Small intestine (tissue), 7 donors: ENCODE data around the gene CREB3L2. TPM values are rescaled to one million over a fixed set of nuclear protein-coding genes. Genes with fewer than 3 reads are reported as not detected.

Source experiments
- DNase-seq, 2 donors: peaks; one replicate each; pipeline versions ENCODE4 v3.0.0 to v3.0.0-alpha.2; 2013
- FAIRE-seq: peaks from 2 replicates; lab custom pipeline; 2012; peaks lifted over from hg19 to GRCh38; lab: Jason Lieb, UNC
- H3K27ac ChIP-seq, 3 donors: one replicate each; pipeline ENCODE4 v1.5.1; 2013; ENCODE audit warnings: low read length in 2 of 3, mild to moderate bottlenecking in 2 of 3, control low read depth in 1 of 3, inconsistent platforms in 1 of 3, low read depth in 1 of 3, moderate library complexity in 1 of 3
- H3K27me3 ChIP-seq, 3 donors: one replicate each; pipeline ENCODE4 v1.6.1; 2013; ENCODE audit warnings: low read length in 3 of 3, inconsistent platforms in 1 of 3; ENCODE audit not compliant: control insufficient read depth in 3 of 3, insufficient read depth in 3 of 3
- H3K36me3 ChIP-seq, 3 donors: one replicate each; pipeline ENCODE4 v1.6.1; 2013; ENCODE audit warnings: low read length in 3 of 3, inconsistent platforms in 1 of 3, low read depth in 1 of 3, mild to moderate bottlenecking in 1 of 3, moderate library complexity in 1 of 3; ENCODE audit not compliant: control insufficient read depth in 3 of 3, insufficient read depth in 2 of 3
- H3K4me1 ChIP-seq, 3 donors: one replicate each; pipeline ENCODE4 v1.6.1; 2013; ENCODE audit warnings: low read length in 2 of 3, inconsistent platforms in 1 of 3, low read depth in 1 of 3, mild to moderate bottlenecking in 1 of 3, moderate library complexity in 1 of 3; ENCODE audit not compliant: control insufficient read depth in 3 of 3, insufficient read depth in 2 of 3
- H3K4me3 ChIP-seq, 3 donors: one replicate each; pipeline ENCODE4 v1.5.1; 2013; ENCODE audit warnings: low read length in 3 of 3, control low read depth in 1 of 3, inconsistent platforms in 1 of 3, low read depth in 1 of 3, mild to moderate bottlenecking in 1 of 3, moderate library complexity in 1 of 3
- H3K9me3 ChIP-seq, 2 donors: one replicate each; pipeline ENCODE4 v1.6.1; 2013; ENCODE audit warnings: low read depth in 1 of 2, low read length in 1 of 2; ENCODE audit not compliant: control insufficient read depth in 2 of 2, insufficient read depth in 1 of 2
- WGBS, 3 donors: extraction: QIAGEN DNeasy Blood & Tissue Kit; methylation state at CpG; one replicate each; pipeline ENCODE4 v1.1.7; 2013; 5-methylcytosine and 5-hydroxymethylcytosine counted together
- polyA plus RNA-seq, 4 donors: library from polyadenylated mRNA; stranded (reverse) in 3 of 4; unstranded in 1 of 4; fragments of 200-250 nt in 3 of 4; fragments of 120-200 nt in 1 of 4; gene quantifications; one replicate each; pipeline versions ENCODE4 v1.2.1 to v1.2.3, GENCODE V29; 2013
- donor health status: healthy with polysubstance abuse.
- donor health status: control.
- donor health status: control.
- donor health status: Bipolar disorder and iron deficiency.
- donor health status: healthy.

CREB3L2 gene
- polyA plus RNA-seq, 4 donors = 8.9 to 52.5 (median 11.3) TPM

DNA sequence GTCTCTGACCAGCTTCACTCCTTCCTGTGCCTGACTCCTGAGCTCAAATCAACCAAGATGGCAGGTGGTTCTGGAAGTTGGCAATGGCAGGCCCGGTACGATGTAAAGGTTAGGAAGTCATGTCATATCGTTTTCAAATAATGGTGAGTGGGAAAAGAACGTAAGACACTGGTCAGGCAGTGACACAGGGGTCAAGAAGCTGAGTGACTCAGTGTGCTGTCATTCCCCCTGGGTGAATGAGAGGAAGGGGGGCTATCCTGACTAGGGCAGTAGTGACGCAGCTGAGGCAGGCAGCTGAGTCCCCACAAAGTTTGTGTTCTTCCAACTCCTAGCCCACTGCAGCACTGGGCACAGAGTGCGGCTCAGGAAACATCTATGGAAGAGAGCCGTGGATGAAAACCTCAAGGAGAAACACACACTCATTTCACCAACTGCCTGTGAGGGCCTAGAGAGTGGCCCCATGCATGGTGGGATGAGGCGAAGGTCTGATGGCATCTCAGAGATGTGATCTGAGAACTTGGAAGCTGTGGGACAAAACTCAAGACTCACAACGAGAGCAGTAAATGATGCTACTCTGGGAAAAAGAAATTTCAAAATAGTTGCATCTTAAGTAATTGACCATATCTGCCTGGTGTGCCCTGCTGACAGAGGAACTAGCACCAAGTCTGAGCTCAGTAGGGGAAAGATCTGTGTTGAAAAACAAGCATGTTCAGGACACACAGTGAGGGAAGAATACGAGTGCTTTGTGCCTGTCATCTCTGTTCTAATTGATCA, 23.2 kb downstream of the CREB3L2 start:
- no peak for DNase-seq
- Histone ChIP-seq H3K27ac (peak overlapping the region in 1 of 3 donors; percentile 80), H3K4me1 (peaks cover 0 to 11% (median 6%) of the 10 kb centered on the region in 3 donors), H3K4me3 (no peak overlapping the region), H3K27me3 (no peaks in the 10 kb centered on the region), H3K9me3 (peaks cover 0 to 14% of the 10 kb centered on the region in 2 donors), H3K36me3 (peaks cover 0 to 35% (median 0%) of the 10 kb centered on the region in 3 donors)
- no peak for FAIRE-seq
- WGBS, 3 donors = 70 to 90% (median 88%) methylated on average over 10 of the region's 10 CpGs

GRCh38 chr7:137977173-137977572, 24.7 kb downstream of the CREB3L2 start:
- Histone ChIP-seq H3K27me3 (no peaks in the 10 kb centered on the region), H3K4me1 (peaks cover 0 to 11% (median 0%) of the 10 kb centered on the region in 3 donors), H3K27ac (peak overlapping the region in 1 of 3 donors; percentile 18), H3K4me3 (no peak overlapping the region), H3K9me3 (peaks cover 0 to 4% of the 10 kb centered on the region in 2 donors), H3K36me3 (peaks cover 0 to 31% (median 3%) of the 10 kb centered on the region in 3 donors)
- WGBS, 3 donors = 80 to 92% (median 81%) methylated on average over 4 of the region's 4 CpGs
- no peak for DNase-seq
- no peak for FAIRE-seq

- H3K4me3 ChIP-seq = no peak overlapping the region
- peaks cover 0 to 31% (median 3%) of the 10 kb centered on the region in 3 donors for H3K36me3 ChIP-seq
- no peaks in the 10 kb centered on the region for H3K9me3 ChIP-seq
- no peaks in the 10 kb centered on the region for H3K27me3 ChIP-seq
- no peak for FAIRE-seq
- DNase-seq = no peak
- 67 to 78% (median 75%) methylated on average over 5 of the region's 5 CpGs for WGBS, 3 donors
- peaks cover 0 to 9% (median 0%) of the 10 kb centered on the region in 3 donors for H3K4me1 ChIP-seq
- H3K27ac ChIP-seq = peak overlapping the region in 1 of 3 donors; percentile 18
Measured at GRCh38 chr7:137976696-137977095, 25.2 kb downstream of the CREB3L2 start.

DNA sequence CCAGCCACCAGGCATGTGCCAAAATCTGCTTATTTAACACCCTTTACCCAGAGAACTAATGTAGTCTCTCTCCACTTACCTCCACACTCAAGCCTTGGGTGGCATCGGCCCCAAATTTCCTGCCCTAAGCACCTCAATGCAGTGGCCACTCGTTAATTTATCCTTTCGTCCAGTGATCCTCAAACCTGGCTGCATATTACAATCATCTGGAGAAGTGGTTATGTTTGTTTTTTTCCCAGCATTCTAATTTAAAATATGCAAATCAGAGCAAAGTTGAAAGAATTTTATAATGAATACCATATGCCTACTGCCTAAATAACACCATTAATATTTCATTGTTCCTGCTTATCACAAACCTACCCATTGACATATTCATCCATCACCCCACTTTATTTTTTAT, 25.7 kb downstream of the CREB3L2 start:
- no peaks in the 10 kb centered on the region for H3K27me3 ChIP-seq
- no peak for FAIRE-seq
- H3K9me3 ChIP-seq = no peaks in the 10 kb centered on the region
- peak overlapping the region in 2 of 3 donors; percentile 16 to 80 for H3K27ac ChIP-seq
- peaks cover 0 to 30% (median 3%) of the 10 kb centered on the region in 3 donors for H3K36me3 ChIP-seq
- WGBS, 3 donors = 83 to 96% (median 89%) methylated on average over 3 of the region's 3 CpGs
- H3K4me3 ChIP-seq = no peak overlapping the region
- DNase-seq = no peak
- peaks cover 0 to 9% (median 0%) of the 10 kb centered on the region in 3 donors for H3K4me1 ChIP-seq

DNA sequence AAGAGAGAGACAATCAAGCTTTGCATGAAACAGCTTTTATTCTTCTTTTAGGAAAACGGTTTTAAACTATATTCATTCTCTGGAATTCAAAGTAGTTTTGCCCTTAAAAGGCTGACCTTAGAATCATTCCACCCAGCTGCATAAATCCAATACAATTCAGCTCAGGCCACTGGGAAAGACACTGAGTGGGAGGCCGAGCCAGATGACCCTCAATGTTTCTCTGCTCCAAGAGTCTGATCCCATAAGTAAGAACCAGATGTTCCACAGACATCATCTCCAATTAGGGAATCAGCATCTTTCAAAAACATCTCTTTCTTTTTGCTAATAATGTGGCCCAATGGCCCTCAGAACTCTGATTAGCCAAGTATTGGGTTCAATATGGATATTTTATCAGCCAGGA, 26.1 kb downstream of the CREB3L2 start:
- H3K36me3 ChIP-seq = peaks cover 0 to 27% (median 3%) of the 10 kb centered on the region in 3 donors
- DNase-seq (no peak), FAIRE-seq (no peak)
- H3K4me3 ChIP-seq = no peak overlapping the region
- peaks cover 0 to 9% (median 0%) of the 10 kb centered on the region in 3 donors for H3K4me1 ChIP-seq
- 59 to 86% (median 83%) methylated on average over 2 of the region's 2 CpGs for WGBS, 3 donors
- peak overlapping the region in 2 of 3 donors; percentile 16 to 80 for H3K27ac ChIP-seq
- H3K9me3 ChIP-seq = no peaks in the 10 kb centered on the region
- no peaks in the 10 kb centered on the region for H3K27me3 ChIP-seq

- no peak for DNase-seq
- 52 to 74% (median 72%) methylated on average over 3 of the region's 3 CpGs for WGBS, 3 donors
- Histone ChIP-seq H3K4me1 (peaks cover 0 to 6% (median 0%) of the 10 kb centered on the region in 3 donors), H3K4me3 (no peak overlapping the region), H3K9me3 (no peaks in the 10 kb centered on the region), H3K27ac (peak overlapping the region in 2 of 3 donors; percentile 16 to 71), H3K36me3 (peaks cover 0 to 25% (median 3%) of the 10 kb centered on the region in 3 donors), H3K27me3 (no peaks in the 10 kb centered on the region)
- no peak for FAIRE-seq
Measured at GRCh38 chr7:137975221-137975620, 26.7 kb downstream of the CREB3L2 start.

DNA sequence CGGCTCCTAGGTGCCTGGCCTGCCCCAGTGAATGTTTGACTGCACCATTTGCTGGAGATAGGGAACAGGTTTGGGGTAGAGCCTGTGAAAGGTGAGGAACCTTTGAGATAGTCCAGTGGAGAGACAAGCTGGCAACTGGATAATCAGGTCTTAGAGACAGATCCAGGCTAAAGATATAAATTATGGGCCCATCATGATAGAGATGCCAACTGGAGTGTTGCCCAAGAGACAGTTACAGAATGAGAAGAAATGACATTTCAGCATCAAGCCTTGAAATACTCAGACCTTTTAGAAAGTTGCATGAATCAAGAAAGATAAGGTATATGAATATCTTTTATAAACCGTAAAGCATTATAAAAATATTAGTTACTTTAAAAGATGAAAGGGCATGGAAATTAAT, 27.1 kb downstream of the CREB3L2 start:
- H3K27ac ChIP-seq = peak overlapping the region in 1 of 3 donors; percentile 83
- H3K27me3 ChIP-seq = no peaks in the 10 kb centered on the region
- FAIRE-seq (no peak), DNase-seq (no peak)
- H3K4me1 ChIP-seq = peaks cover 0 to 2% (median 0%) of the 10 kb centered on the region in 3 donors
- no peaks in the 10 kb centered on the region for H3K9me3 ChIP-seq
- peaks cover 0 to 20% (median 3%) of the 10 kb centered on the region in 3 donors for H3K36me3 ChIP-seq
- WGBS, 3 donors = 78 to 89% (median 79%) methylated on average over 2 of the region's 2 CpGs
- H3K4me3 ChIP-seq = no peak overlapping the region

- Histone ChIP-seq H3K4me3 (no peak overlapping the region), H3K4me1 (peaks cover 2 to 11% (median 5%) of the 10 kb centered on the region in 3 donors)
- FAIRE-seq = no peak
Measured at GRCh38 chr7:137970253-137970975, 31.5 kb downstream of the CREB3L2 start.

More at GRCh38 chr7:137970253-137970975, 31.5 kb downstream of the CREB3L2 start:
- no peaks in the 10 kb centered on the region for H3K27me3 ChIP-seq
- peak overlapping the region in 1 of 3 donors; percentile 12 for H3K27ac ChIP-seq
- peaks cover 0 to 11% (median 3%) of the 10 kb centered on the region in 3 donors for H3K36me3 ChIP-seq
- H3K9me3 ChIP-seq = no peaks in the 10 kb centered on the region
- DNase-seq = no peak
- WGBS, 3 donors = 57 to 75% (median 74%) methylated on average over 8 of the region's 8 CpGs
